Right atrium auricular region (tissue), 2 donors: ENCODE measurements around the gene SMC3. TPM values are rescaled to one million over a fixed set of nuclear protein-coding genes. Genes with fewer than 3 reads are reported as not detected.
A peak's percentile ranks its signal among the peaks of the same experiment; 100 is the strongest.
"Not testable (repeated sequence)": the region's sequence is repeated elsewhere in the genome, so short reads cannot be mapped to it uniquely, and the experiment has no call there.

Source experiments
- DNase-seq: peaks from one replicate; pipeline ENCODE4 v3.0.0-alpha.2; 2019; ENCODE audit warnings: low spot score
- H3K27ac ChIP-seq, 2 donors: fragments of 200-600 bp; sonication (generic); 1 replicate in 1 of 2; 2 replicates in 1 of 2; pipeline ENCODE4 v1.5.1; 2016 to 2019
- H3K27me3 ChIP-seq, 2 donors: fragments of 200-600 bp; sonication (generic); one replicate each; pipeline versions ENCODE4 v1.5.1 to v1.6.0; 2017 to 2019
- H3K36me3 ChIP-seq: fragments of 200-600 bp; sonication (generic); one replicate; pipeline ENCODE4 v1.5.1; 2016
- H3K4me1 ChIP-seq, 2 donors: fragments of 200-600 bp; sonication (generic); one replicate each; pipeline versions ENCODE4 v1.5.1 to v1.6.0; 2017 to 2019
- H3K4me3 ChIP-seq, 2 donors: fragments of 200-600 bp; sonication (generic); 1 replicate in 1 of 2; 2 replicates in 1 of 2; pipeline ENCODE4 v1.5.1; 2017 to 2019; ENCODE audit warnings: mild to moderate bottlenecking in 1 of 2, moderate library complexity in 1 of 2
- H3K9me3 ChIP-seq, 2 donors: fragments of 200-600 bp; sonication (generic); one replicate each; pipeline ENCODE4 v1.5.1; 2019
- CTCF ChIP-seq, 2 donors: fragments of 200-600 bp; sonication (generic); IDR thresholded peaks; one replicate each; pipeline ENCODE4 v1.5.1; 2019; ENCODE audit warnings: antibody characterized with exemption in 2 of 2
- total RNA-seq, 2 donors: library from RNA; depleted of rRNA; stranded (reverse); fragments of >200 nt; gene quantifications; one replicate each; pipeline ENCODE4 v1.1.0, GENCODE V29; 2016

Gene SMC3
- total RNA-seq, 2 donors from 2014 or later = 18.1 to 18.3 TPM

GRCh38 chr10:110530131-110530831 lies 37.2 kb upstream of the SMC3 start:
- TF ChIP-seq CTCF (IDR thresholded peaks at IDR 0.05) = no peak
- Histone ChIP-seq H3K4me3 (peak overlapping the region; percentile 8 to 31), H3K4me1 (peaks cover 0 to 13% of the 10 kb centered on the region in 2 donors), H3K36me3 (no peaks in the 10 kb centered on the region), H3K9me3 (no peaks in the 10 kb centered on the region), H3K27me3 (no peaks in the 10 kb centered on the region), H3K27ac (no peak overlapping the region)
- no peak for DNase-seq

- H3K4me1 ChIP-seq = peaks cover 0 to 13% of the 10 kb centered on the region in 2 donors
- no peaks in the 10 kb centered on the region for H3K36me3 ChIP-seq
- TF ChIP-seq CTCF (IDR thresholded peaks at IDR 0.05) = no peak
- no peak overlapping the region for H3K4me3 ChIP-seq
- H3K27ac ChIP-seq = no peak overlapping the region
- H3K9me3 ChIP-seq = no peaks in the 10 kb centered on the region
- peaks cover 0 to 2% of the 10 kb centered on the region in 2 donors for H3K27me3 ChIP-seq
- DNase-seq = no peak
Observed at GRCh38 chr10:110531687-110532086, 35.8 kb upstream of the SMC3 start.

GRCh38 chr10:110532628-110533027 lies 34.9 kb upstream of the SMC3 start:
- DNase-seq, H3K9me3 ChIP-seq, H3K36me3 ChIP-seq, H3K27me3 ChIP-seq, H3K27ac ChIP-seq, H3K4me3 ChIP-seq: not testable (repeated sequence)
- H3K4me1 ChIP-seq = peaks cover 0 to 13% of the 10 kb centered on the region in 2 donors

- Histone ChIP-seq H3K9me3 (no peaks in the 10 kb centered on the region), H3K27ac (no peak overlapping the region), H3K4me1 (peaks cover 0 to 13% of the 10 kb centered on the region in 2 donors), H3K27me3 (peaks cover 0 to 2% of the 10 kb centered on the region in 2 donors), H3K36me3 (no peaks in the 10 kb centered on the region), H3K4me3 (no peak overlapping the region)
- TF ChIP-seq CTCF (IDR thresholded peaks at IDR 0.05) = no peak
- DNase-seq = no peak
Observed at GRCh38 chr10:110533149-110533548, 34.3 kb upstream of the SMC3 start.

GRCh38 chr10:110534571-110534970 lies 32.9 kb upstream of the SMC3 start:
- no peak for DNase-seq
- no peak overlapping the region for H3K27ac ChIP-seq
- H3K4me1 ChIP-seq = peaks cover 0 to 11% of the 10 kb centered on the region in 2 donors
- TF ChIP-seq CTCF (IDR thresholded peaks at IDR 0.05) = no peak
- H3K9me3 ChIP-seq = no peaks in the 10 kb centered on the region
- H3K36me3 ChIP-seq = no peaks in the 10 kb centered on the region
- peaks cover 0 to 2% of the 10 kb centered on the region in 2 donors for H3K27me3 ChIP-seq
- no peak overlapping the region for H3K4me3 ChIP-seq

- no peaks in the 10 kb centered on the region for H3K9me3 ChIP-seq
- no peak overlapping the region for H3K27ac ChIP-seq
- no peaks in the 10 kb centered on the region for H3K36me3 ChIP-seq
- no peak for DNase-seq
- H3K4me3 ChIP-seq = no peak overlapping the region
- peak; percentile 43 to 69 for TF ChIP-seq CTCF (IDR thresholded peaks at IDR 0.05)
- H3K27me3 ChIP-seq = peaks cover 0 to 2% of the 10 kb centered on the region in 2 donors
- no peaks in the 10 kb centered on the region for H3K4me1 ChIP-seq
Observed at GRCh38 chr10:110535958-110536891, 31.3 kb upstream of the SMC3 start.
